ENCODE data around the gene LRRC8D.
"Not testable (repeated sequence)": the region's sequence is repeated elsewhere in the genome, so short reads cannot be mapped to it uniquely, and the experiment has no call there.

The LRRC8D gene

DNA sequence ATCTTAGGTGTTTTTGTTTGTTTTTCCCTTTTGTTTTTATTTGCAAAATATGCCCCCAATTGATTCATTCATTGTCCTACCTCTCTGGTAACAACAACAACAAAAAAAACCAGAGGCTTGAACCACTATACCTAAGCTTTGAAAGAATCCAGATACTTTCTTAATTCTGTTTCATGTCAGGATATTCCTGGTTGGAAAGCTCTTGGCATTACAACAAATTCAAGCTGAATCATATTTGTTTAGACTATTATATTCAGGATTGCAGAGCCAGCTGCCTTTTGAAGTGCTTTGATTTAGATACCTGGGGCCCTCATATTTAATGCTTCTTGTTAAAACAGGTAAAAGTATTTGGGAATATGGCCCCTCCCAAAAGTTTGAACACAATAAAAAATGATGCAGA is 151.2 kb downstream of the LRRC8D start:
- no peak overlapping the region for H3K27ac Mint-ChIP-seq
- H3K27me3 Mint-ChIP-seq, result no peaks in the 10 kb centered on the region
- no peaks in the 10 kb centered on the region for H3K4me1 Mint-ChIP-seq
- H3K36me3 Mint-ChIP-seq, result no peaks in the 10 kb centered on the region
- H3K9me3 Mint-ChIP-seq, result no peaks in the 10 kb centered on the region
- no peak overlapping the region for H3K4me3 Mint-ChIP-seq

DNA sequence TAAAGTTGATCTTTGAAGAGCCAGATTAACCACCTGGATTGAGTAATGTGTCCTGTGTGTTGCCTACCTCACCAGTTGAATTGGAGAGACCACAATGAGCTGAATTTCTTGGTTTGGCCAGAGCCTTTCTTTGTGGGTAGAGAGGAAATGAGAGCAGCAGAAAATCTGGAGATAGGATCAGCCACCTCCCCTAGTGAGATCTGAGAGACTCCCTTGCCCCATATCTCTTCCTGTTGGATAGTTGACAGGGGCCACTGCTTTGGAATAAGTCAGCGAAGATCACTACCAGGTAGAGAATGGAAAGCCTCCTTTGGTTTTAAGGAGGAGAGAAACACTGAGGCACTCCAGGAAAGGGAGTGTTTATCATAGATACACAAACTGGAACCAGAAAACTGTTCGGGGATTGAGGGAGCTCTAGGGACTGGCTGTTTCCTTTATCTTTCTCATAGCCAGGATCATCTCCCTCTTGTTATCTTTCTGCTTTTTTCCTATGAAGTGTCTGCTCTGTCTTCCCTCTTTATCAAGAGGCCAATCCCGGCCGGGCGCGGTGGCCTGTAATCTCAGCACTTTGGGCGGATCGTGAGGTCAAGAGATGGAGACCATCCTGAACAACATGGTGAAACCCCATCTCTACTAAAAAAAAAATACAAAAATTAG is 152.8 kb downstream of the LRRC8D start:
- no peaks in the 10 kb centered on the region for H3K27me3 Mint-ChIP-seq
- no peak overlapping the region for H3K27ac Mint-ChIP-seq
- H3K9me3 Mint-ChIP-seq, result no peaks in the 10 kb centered on the region
- no peaks in the 10 kb centered on the region for H3K36me3 Mint-ChIP-seq
- no peaks in the 10 kb centered on the region for H3K4me1 Mint-ChIP-seq
- H3K4me3 Mint-ChIP-seq, result no peak overlapping the region

DNA sequence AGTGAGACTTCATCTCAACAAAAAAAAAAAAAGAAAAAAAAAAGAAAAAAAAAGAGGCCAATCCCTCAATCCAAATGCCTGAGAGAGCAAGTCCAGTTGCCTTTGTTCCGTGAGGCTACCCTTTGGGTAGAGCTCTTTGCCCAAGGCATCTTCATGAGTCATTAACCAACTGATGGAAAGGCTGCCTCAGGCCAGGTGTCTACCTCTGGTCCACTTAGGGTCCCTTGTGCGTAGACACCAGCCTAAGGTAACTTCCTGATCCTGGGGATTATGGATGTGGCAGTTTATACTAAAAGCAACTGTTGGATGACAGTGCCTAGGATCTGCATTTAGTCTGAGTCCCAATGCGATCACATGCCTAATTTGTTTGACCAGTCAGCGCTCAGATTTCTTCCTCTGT is 153.4 kb downstream of the LRRC8D start:
- Mint-ChIP-seq H3K4me3 (no peak overlapping the region), H3K27me3 (no peaks in the 10 kb centered on the region), H3K4me1 (no peaks in the 10 kb centered on the region), H3K27ac (no peak overlapping the region), H3K9me3 (no peaks in the 10 kb centered on the region), H3K36me3 (no peaks in the 10 kb centered on the region)

DNA sequence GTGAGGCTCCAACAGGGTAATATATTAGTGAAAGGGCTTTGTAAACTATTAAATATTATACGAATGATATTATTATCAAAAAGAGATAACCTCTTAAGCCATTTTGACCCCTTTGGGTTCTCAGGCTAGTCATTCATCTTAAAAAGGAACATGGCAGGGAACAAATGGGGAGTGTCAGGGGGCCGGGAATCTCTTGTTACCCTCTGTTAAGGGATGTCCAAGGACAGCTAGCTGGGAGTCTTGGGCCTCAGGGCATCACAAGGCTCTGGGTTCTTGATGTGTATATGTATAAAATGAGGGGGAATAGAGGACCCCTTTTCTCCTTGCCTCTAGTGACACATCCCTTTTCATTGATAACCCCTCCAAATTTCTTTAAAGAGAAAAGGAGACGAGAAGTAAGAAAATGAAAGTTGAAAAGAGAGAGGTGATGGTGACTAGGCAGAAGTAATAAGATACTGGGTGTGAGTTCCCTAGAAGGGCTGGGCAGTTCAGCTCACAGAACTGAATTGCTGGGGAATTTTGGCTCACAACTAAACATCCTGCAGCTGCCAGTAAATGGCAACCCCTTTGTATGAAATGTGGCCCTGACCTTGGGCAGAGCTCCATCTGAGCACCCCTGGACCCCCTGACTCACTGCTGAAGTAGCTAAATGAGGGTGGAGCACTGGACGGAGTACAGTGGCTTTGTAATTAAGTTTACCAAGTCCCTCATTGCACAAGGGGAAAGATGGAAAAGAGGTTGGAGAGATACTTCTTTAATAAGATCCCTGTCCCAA is 154.1 kb downstream of the LRRC8D start:
- H3K4me1 Mint-ChIP-seq, result no peaks in the 10 kb centered on the region
- H3K27me3 Mint-ChIP-seq, result no peaks in the 10 kb centered on the region
- H3K4me3 Mint-ChIP-seq, result no peak overlapping the region
- H3K27ac Mint-ChIP-seq, result no peak overlapping the region
- H3K9me3 Mint-ChIP-seq, result no peaks in the 10 kb centered on the region
- no peaks in the 10 kb centered on the region for H3K36me3 Mint-ChIP-seq

DNA sequence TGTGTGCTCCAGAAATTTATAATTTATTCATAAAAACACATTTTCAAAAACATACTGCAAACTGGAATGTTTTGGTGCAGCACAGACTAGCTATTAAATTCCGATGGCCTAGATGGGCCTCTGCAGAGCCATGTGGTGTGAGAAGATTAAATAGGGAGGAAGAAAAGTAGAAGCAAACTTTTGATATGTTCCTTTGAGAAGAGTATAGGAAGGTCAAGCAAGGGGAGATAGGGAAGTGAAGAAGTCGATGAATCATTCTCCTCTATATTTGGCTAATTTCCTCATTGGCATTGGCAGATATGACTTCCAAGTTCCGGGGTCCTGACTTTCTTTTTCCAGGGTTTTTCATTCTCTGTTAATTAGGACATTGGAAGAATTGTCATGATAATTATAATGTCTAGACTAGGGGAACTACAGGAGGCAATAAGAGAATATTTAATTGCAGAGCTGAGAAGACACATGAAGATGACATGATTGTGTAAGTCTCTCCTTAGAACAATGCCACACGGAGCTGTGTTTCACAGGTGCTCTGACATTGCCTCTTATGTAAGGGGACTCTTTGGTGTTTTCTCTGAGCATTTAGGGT is 154.8 kb downstream of the LRRC8D start:
- Mint-ChIP-seq H3K4me1 (no peaks in the 10 kb centered on the region), H3K27ac (no peak overlapping the region), H3K27me3 (no peaks in the 10 kb centered on the region), H3K36me3 (no peaks in the 10 kb centered on the region), H3K4me3 (no peak overlapping the region), H3K9me3 (no peaks in the 10 kb centered on the region)

- no peak overlapping the region for H3K27ac Mint-ChIP-seq
These were observed 157.9 kb downstream of the LRRC8D start for GRCh38 chr1:89978755-89979154.

DNA sequence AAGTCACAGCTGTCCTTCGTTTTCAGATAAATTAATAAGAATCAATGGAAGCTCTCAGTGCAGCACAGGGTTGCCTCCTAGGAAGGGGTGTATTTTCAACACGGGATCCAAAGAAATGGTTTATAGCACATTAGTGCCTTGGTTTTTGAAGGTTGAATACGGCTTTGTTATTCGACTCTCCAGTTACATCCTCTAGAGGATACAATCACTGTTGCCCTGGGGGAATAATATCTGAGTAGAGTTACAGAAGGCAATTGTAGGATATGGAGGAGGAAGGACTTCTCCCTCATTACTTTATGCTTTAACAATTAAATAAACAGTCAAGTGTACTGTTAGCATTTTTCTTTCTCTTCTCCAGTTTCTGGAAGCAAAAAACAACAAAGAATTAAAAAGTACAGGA is 159.8 kb downstream of the LRRC8D start:
- Mint-ChIP-seq H3K4me1 (no peaks in the 10 kb centered on the region), H3K36me3 (no peaks in the 10 kb centered on the region), H3K9me3 (no peaks in the 10 kb centered on the region), H3K27ac (no peak overlapping the region), H3K4me3 (no peak overlapping the region), H3K27me3 (no peaks in the 10 kb centered on the region)

More at GRCh38 chr1:89978755-89979154, 157.9 kb downstream of the LRRC8D start:
- H3K36me3 Mint-ChIP-seq, result no peaks in the 10 kb centered on the region
- no peaks in the 10 kb centered on the region for H3K9me3 Mint-ChIP-seq
- H3K27me3 Mint-ChIP-seq, result no peaks in the 10 kb centered on the region
- H3K4me1 Mint-ChIP-seq, result no peaks in the 10 kb centered on the region
- no peak overlapping the region for H3K4me3 Mint-ChIP-seq

- H3K27me3 Mint-ChIP-seq, H3K9me3 Mint-ChIP-seq, H3K36me3 Mint-ChIP-seq, H3K27ac Mint-ChIP-seq, H3K4me1 Mint-ChIP-seq, H3K4me3 Mint-ChIP-seq: not testable (repeated sequence)
These were observed 162.0 kb downstream of the LRRC8D start for GRCh38 chr1:89982846-89983245.

DNA sequence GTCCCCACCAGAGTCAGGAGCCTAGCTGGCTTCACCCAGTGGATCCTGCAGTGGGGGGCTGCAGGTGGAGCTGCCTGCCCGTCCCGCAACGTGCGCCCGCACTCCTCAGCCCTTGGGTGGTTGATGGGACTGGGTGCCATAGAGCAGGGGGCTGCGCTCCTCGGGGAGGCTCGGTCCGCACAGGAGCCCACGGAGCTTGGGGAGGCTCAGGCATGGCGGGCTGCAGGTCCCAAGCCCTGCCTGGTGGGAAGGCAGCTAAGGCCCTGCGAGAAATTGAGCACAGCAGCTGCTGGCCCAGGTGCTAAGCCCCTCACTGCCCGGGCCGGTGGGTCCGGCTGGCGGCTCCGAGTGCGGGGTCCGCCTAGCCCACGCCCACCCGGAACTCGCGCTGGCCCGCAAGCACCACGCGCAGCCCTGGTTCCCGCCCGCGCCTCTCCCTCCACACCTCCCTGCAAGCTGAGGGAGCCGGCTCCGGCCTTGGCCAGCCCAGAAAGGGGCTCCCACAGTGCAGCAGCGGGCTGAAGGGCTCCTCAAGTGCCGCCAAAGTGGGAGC is 163.8 kb downstream of the LRRC8D start:
- H3K36me3 Mint-ChIP-seq, H3K4me1 Mint-ChIP-seq, H3K27me3 Mint-ChIP-seq, H3K9me3 Mint-ChIP-seq, H3K27ac Mint-ChIP-seq, H3K4me3 Mint-ChIP-seq: not testable (repeated sequence)

- no peaks in the 10 kb centered on the region for H3K4me1 Mint-ChIP-seq
These were observed 165.2 kb downstream of the LRRC8D start for GRCh38 chr1:89986020-89986419.

More at GRCh38 chr1:89986020-89986419, 165.2 kb downstream of the LRRC8D start:
- Mint-ChIP-seq H3K36me3 (no peaks in the 10 kb centered on the region), H3K4me3 (no peak overlapping the region), H3K27ac (no peak overlapping the region), H3K27me3 (no peaks in the 10 kb centered on the region), H3K9me3 (no peaks in the 10 kb centered on the region)
